Gastroesophageal sphincter (tissue), 4 donors: Measurements from ENCODE around the gene SERBP1. TPM values are rescaled to one million over a fixed set of nuclear protein-coding genes. Genes with fewer than 3 reads are reported as not detected.

Source experiments
- ATAC-seq: fragments of 150-250 bp; one replicate; pipeline ENCODE4 v1.9.1; 2016; ENCODE audit warnings: mild to moderate bottlenecking, moderate library complexity
- H3K27ac ChIP-seq, 4 donors: fragments of 200-600 bp; sonication (generic) in 3 of 4; 1 replicate in 3 of 4; 2 replicates in 1 of 4; pipeline ENCODE4 v1.5.1; 2016 to 2019
- H3K27me3 ChIP-seq: fragments of 200-600 bp; sonication (generic); one replicate; pipeline ENCODE4 v1.5.1; 2019
- H3K36me3 ChIP-seq, 2 donors: fragments of 200-600 bp; sonication (generic); one replicate each; pipeline ENCODE4 v1.5.1; 2019; ENCODE audit warnings: control low read depth in 1 of 2
- H3K4me1 ChIP-seq, 3 donors: fragments of 200-600 bp; sonication (generic); 1 replicate in 2 of 3; 2 replicates in 1 of 3; pipeline ENCODE4 v1.5.1; 2016 to 2019; ENCODE audit warnings: control low read depth in 2 of 3
- H3K4me3 ChIP-seq, 2 donors: fragments of 200-600 bp; sonication (generic); one replicate each; pipeline ENCODE4 v1.5.1; 2019; ENCODE audit warnings: mild to moderate bottlenecking in 1 of 2, moderate library complexity in 1 of 2
- H3K9me3 ChIP-seq, 3 donors: fragments of 200-600 bp; sonication (generic); one replicate each; pipeline ENCODE4 v1.5.1; 2017 to 2019; ENCODE audit warnings: control low read depth in 2 of 3
- CTCF ChIP-seq, 4 experiments: fragments of 200-600 bp in 2 of 4; fragments of 450-650 bp in 2 of 4; sonication (generic) in 1 of 4; IDR thresholded peaks; one replicate each; pipeline ENCODE4 v1.5.1; 2017 to 2019; ENCODE audit warnings: antibody characterized with exemption in 4 of 4, mild to moderate bottlenecking in 2 of 4, moderate library complexity in 2 of 4
- EP300 ChIP-seq: sonication (generic); formaldehyde crosslinking; IDR thresholded peaks from one replicate; pipeline ENCODE4 v1.6.1; 2017; ENCODE audit warnings: antibody characterized with exemption, mild to moderate bottlenecking
- POLR2A ChIP-seq, 2 donors: fragments of 450-650 bp; IDR thresholded peaks; one replicate each; pipeline ENCODE4 v1.6.1; 2017; ENCODE audit warnings: antibody characterized with exemption in 2 of 2, mild to moderate bottlenecking in 2 of 2, moderate library complexity in 1 of 2
- POLR2AphosphoS5 ChIP-seq: sonication (generic); formaldehyde crosslinking; IDR thresholded peaks from one replicate; pipeline ENCODE4 v1.6.1; 2017; ENCODE audit warnings: antibody characterized with exemption
- WGBS, 2 donors: methylation state at CpG; one replicate each; pipeline ENCODE4 v1.1.5; 2018; ENCODE audit warnings: low coverage in 1 of 2; 5-methylcytosine and 5-hydroxymethylcytosine counted together
- total RNA-seq, 4 donors: library from RNA; depleted of rRNA; stranded (reverse); fragments of >200 nt; gene quantifications; one replicate each; pipeline ENCODE4 v1.1.0, GENCODE V29; 2016

The SERBP1 gene
- total RNA-seq, 4 donors from 2014 or later = 254 to 263 (median 258) TPM

DNA sequence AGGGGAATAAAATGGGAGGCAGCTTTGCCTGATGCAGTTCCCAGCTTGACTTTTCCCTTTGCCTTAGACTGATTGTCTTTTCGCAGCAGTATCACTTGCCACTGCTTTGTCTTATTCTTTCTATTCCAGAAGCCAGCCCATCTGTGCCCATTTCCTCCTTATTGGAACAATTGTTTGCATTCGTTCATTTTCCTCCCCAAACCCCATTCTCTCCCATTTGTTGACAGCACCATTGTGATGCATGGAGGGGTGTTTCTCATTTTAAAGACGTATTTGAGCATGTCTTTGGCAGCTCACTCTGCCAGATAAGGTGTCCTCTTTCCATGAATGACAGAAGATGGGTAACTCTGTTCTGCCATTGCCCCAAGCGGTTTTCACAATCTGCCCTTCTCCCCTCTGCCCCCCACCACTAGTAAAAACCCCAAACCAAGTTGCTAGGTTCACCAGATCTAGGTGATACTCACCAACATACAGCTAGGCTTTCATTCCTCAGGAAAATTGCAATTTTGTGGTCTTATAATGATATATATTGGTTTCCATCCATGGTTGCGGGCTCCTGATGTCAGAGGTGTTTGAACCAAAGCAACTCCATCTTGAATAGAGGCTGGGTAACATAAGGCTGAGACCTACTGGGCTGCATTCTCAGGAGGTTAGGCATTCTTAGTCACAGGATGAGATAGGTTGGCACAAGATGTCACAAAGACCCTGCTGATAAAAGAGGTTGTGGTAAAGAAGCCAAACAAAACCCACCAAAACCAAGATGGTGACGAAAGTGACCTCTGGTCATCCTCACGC, 30.8 kb downstream of the SERBP1 start:
- H3K9me3 ChIP-seq = no peaks in the 10 kb centered on the region
- 72 to 73% methylated on average over 6 to 7 of the region's 7 CpGs for WGBS, 2 donors
- peaks cover 0 to 19% of the 10 kb centered on the region in 2 donors for H3K36me3 ChIP-seq

DNA sequence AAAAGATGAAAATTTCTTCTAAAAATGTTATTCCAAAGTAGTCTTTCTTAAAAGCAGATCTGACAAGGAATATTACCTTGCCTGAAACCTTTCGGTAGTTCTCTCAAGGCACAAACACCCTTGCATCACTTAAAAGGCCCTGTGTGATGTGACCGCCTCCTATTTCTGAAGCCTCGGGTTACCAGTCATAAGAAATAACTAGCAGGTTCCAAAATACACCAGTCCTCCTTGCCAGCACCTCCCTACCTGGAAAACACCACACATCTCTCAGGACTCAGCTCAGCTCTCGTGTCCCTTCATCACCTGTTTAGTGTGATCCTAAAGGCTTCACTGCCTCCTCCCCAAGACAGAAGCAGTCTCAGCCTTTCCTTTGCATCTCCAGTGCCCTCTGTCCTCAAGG, 35.7 kb downstream of the SERBP1 start:
- Histone ChIP-seq H3K9me3 (no peaks in the 10 kb centered on the region), H3K27me3 (no peaks in the 10 kb centered on the region), H3K36me3 (peaks cover 0 to 35% of the 10 kb centered on the region in 2 donors), H3K4me3 (no peak overlapping the region), H3K27ac (no peak overlapping the region), H3K4me1 (no peaks in the 10 kb centered on the region)
- 80 to 100% methylated on average over 3 of the region's 4 CpGs for WGBS, 2 donors
- no peak for ATAC-seq
- TF ChIP-seq POLR2AphosphoS5 (no peak), POLR2A (IDR thresholded peaks at IDR 0.05) (no peak), EP300 (no peak), CTCF (IDR thresholded peaks at IDR 0.05) (no peak)

More for the DNA sequence above, 30.8 kb downstream of the SERBP1 start:
- TF ChIP-seq POLR2AphosphoS5 (no peak), POLR2A (IDR thresholded peaks at IDR 0.05) (no peak), EP300 (no peak), CTCF (IDR thresholded peaks at IDR 0.05) (no peak)
- Histone ChIP-seq H3K27me3 (no peaks in the 10 kb centered on the region), H3K27ac (no peak overlapping the region), H3K4me1 (no peaks in the 10 kb centered on the region), H3K4me3 (no peak overlapping the region)
- no peak for ATAC-seq

DNA sequence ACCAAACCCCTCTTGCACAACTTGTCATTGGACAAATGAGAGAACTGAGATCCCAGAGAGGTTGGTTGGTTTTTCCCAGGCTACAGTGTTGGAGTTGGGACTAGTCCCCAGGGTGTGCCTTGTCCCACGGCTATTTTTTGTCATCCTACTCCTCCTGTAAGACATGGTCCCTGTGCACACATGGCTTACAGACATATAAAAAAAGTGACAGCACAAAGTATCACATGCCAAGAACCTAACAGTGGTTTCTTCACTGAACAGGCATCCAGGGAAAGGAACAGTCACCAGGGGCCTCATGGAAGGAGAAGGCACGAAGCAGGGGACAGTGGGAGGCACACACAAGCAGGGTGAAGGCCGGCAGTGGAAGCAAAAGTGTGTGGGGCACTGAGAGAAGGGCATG, 36.5 kb downstream of the SERBP1 start:
- no peaks in the 10 kb centered on the region for H3K9me3 ChIP-seq
- H3K4me1 ChIP-seq = no peaks in the 10 kb centered on the region
- no peak for ATAC-seq
- H3K36me3 ChIP-seq = peaks cover 0 to 35% of the 10 kb centered on the region in 2 donors
- H3K27ac ChIP-seq = no peak overlapping the region
- 71 to 80% methylated on average over 1 of the region's 3 CpGs for WGBS, 2 donors
- TF ChIP-seq POLR2A (IDR thresholded peaks at IDR 0.05) (no peak), POLR2AphosphoS5 (no peak), EP300 (no peak), CTCF (IDR thresholded peaks at IDR 0.05) (no peak)
- no peak overlapping the region for H3K4me3 ChIP-seq
- H3K27me3 ChIP-seq = no peaks in the 10 kb centered on the region

DNA sequence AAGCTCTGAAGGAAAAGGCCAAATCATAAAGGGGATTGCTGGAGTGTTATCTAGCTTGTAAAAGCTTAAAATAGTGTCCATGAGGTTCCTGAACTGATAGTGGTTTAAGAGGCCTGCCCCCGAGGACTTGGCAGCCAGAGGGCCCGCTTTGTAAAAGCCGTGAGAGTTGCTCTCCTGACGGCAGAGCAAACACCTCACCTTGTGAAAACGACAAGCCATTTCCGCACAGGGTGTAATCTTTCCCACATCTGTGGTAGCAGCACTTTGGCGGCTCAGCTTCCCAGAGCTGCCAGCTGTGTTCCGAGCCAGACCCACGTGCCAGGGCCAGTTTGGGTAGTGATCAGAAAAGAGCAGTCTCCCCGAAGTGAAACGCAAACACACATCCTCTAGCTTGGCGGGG, 37.0 kb downstream of the SERBP1 start:
- WGBS, 2 donors = 61% methylated on average over 9 of the region's 12 CpGs; no CpG with 5 or more reads in 1 of the 2 donors
- Histone ChIP-seq H3K4me3 (no peak overlapping the region), H3K4me1 (no peaks in the 10 kb centered on the region), H3K27ac (no peak overlapping the region), H3K27me3 (no peaks in the 10 kb centered on the region), H3K9me3 (no peaks in the 10 kb centered on the region), H3K36me3 (peaks cover 0 to 35% of the 10 kb centered on the region in 2 donors)
- ATAC-seq = no peak
- TF ChIP-seq CTCF (IDR thresholded peaks at IDR 0.05) (no peak), EP300 (no peak), POLR2A (IDR thresholded peaks at IDR 0.05) (no peak), POLR2AphosphoS5 (no peak)
